ENCODE results near the gene AP2A1. TPM values are rescaled to one million over a fixed set of nuclear protein-coding genes. Genes with fewer than 3 reads are reported as not detected.

Gene AP2A1
- polyA plus RNA-seq, 1 donor from 2014 or later = 40.8 TPM

GRCh38 chr19:49781394-49781793, 14.6 kb downstream of the AP2A1 start:
- Histone ChIP-seq H2AFZ (ENCODE audit: low read depth, low read length) (no peak overlapping the region), H3K27me3 (ENCODE audit: insufficient read depth, low read depth, low read length) (no peaks in the 10 kb centered on the region), H3K9me3 (ENCODE audit: low read length) (no peaks in the 10 kb centered on the region), H3K9me2 (ENCODE audit: insufficient read depth, low read length) (no peaks in the 10 kb centered on the region), H4K20me1 (ENCODE audit: insufficient read depth) (no peaks in the 10 kb centered on the region), H3K79me2 (replicated peaks; ENCODE audit: insufficient read depth, low read length) (no peaks in the 10 kb centered on the region), H3K9ac (ENCODE audit: low read length) (no peak overlapping the region), H3K4me3 (ENCODE audit: low read length) (no peak overlapping the region), H3K36me3 (ENCODE audit: insufficient read depth, low read length) (no peaks in the 10 kb centered on the region), H3F3A (ENCODE audit: insufficient read depth, low read length, poor library complexity, severe bottlenecking) (no peaks in the 10 kb centered on the region), H3K4me2 (ENCODE audit: low read length) (no peak overlapping the region), H3K27ac (ENCODE audit: low read length) (no peak overlapping the region)
- TF ChIP-seq REST (IDR thresholded peaks at IDR 0.05; ENCODE audit: borderline replicate concordance) = no peak
- TF ChIP-seq TAF1 (IDR thresholded peaks at IDR 0.05; ENCODE audit: low read depth) = no peak
- no peak for TF ChIP-seq POLR2AphosphoS5 (IDR thresholded peaks at IDR 0.05)
- TF ChIP-seq CTCF (IDR thresholded peaks at IDR 0.05; ENCODE audit: poor library complexity, severe bottlenecking) = no peak
- TF ChIP-seq EP300 (conservative IDR thresholded peaks at IDR 0.05; ENCODE audit: poor library complexity, severe bottlenecking) = no peak
- no peak for TF ChIP-seq RAD21 (conservative IDR thresholded peaks at IDR 0.05)
- TF ChIP-seq MXI1 (conservative IDR thresholded peaks at IDR 0.05; ENCODE audit: poor library complexity, severe bottlenecking) = no peak
- no peak for TF ChIP-seq SMC3 (conservative IDR thresholded peaks at IDR 0.05; ENCODE audit: poor library complexity)
- no peak for TF ChIP-seq EZH2 (IDR thresholded peaks at IDR 0.05; ENCODE audit: borderline replicate concordance, insufficient read depth, low read length, poor library complexity, severe bottlenecking)

GRCh38 chr19:49782515-49782914, 15.7 kb downstream of the AP2A1 start:
- H3K4me3 ChIP-seq (ENCODE audit: low read length) = no peak overlapping the region
- no peaks in the 10 kb centered on the region for H3F3A ChIP-seq (ENCODE audit: insufficient read depth, low read length, poor library complexity, severe bottlenecking)
- no peaks in the 10 kb centered on the region for H3K79me2 ChIP-seq (replicated peaks; ENCODE audit: insufficient read depth, low read length)
- H4K20me1 ChIP-seq (ENCODE audit: insufficient read depth) = no peaks in the 10 kb centered on the region
- no peaks in the 10 kb centered on the region for H3K27me3 ChIP-seq (ENCODE audit: insufficient read depth, low read depth, low read length)
- H3K9me3 ChIP-seq (ENCODE audit: low read length) = no peaks in the 10 kb centered on the region
- H3K9me2 ChIP-seq (ENCODE audit: insufficient read depth, low read length) = no peaks in the 10 kb centered on the region
- TF ChIP-seq REST (IDR thresholded peaks at IDR 0.05; ENCODE audit: borderline replicate concordance) = no peak
- TF ChIP-seq EP300 (conservative IDR thresholded peaks at IDR 0.05; ENCODE audit: poor library complexity, severe bottlenecking) = no peak
- TF ChIP-seq POLR2AphosphoS5 (IDR thresholded peaks at IDR 0.05) = no peak
- TF ChIP-seq TAF1 (IDR thresholded peaks at IDR 0.05; ENCODE audit: low read depth) = no peak
- H3K36me3 ChIP-seq (ENCODE audit: insufficient read depth, low read length) = no peaks in the 10 kb centered on the region
- H3K9ac ChIP-seq (ENCODE audit: low read length) = no peak overlapping the region
- no peak overlapping the region for H3K27ac ChIP-seq (ENCODE audit: low read length)
- no peak overlapping the region for H3K4me2 ChIP-seq (ENCODE audit: low read length)
- H2AFZ ChIP-seq (ENCODE audit: low read depth, low read length) = no peak overlapping the region

All from neural cell (in vitro differentiated cells).